ENCODE data around the gene MYB. TPM values are rescaled to one million over a fixed set of nuclear protein-coding genes. Genes with fewer than 3 reads are reported as not detected.

The MYB gene
- total and polyA plus RNA-seq, 2 experiments from 2014 or later = 4.2 to 7.9 TPM

- Mint-ChIP-seq H3K9me3 (no peaks in the 10 kb centered on the region; the same call in 2 of the 3 replicates), H3K4me1 (peaks cover 4% of the 10 kb centered on the region; the same call in 2 of the 3 replicates), H3K4me3 (no peak overlapping the region), H3K36me3 (ENCODE audit: low read depth) (no peaks in the 10 kb centered on the region; the same call in 2 of the 3 replicates), H3K27ac (no peak overlapping the region), H3K27me3 (ENCODE audit: insufficient read depth, low read depth, poor library complexity) (peaks cover 1% of the 10 kb centered on the region)
- Histone ChIP-seq H3K9me2 (ENCODE audit: insufficient read depth) (peaks cover 12% of the 10 kb centered on the region; the same call in 1 of the 2 replicates), H2AFZ (no peak overlapping the region), H3F3A (replicated peaks; ENCODE audit: low read depth) (no peaks in the 10 kb centered on the region), H3K4me1 (ENCODE audit: insufficient read depth) (no peaks in the 10 kb centered on the region; the same call in 1 of the 2 replicates), H3K27me3 (ENCODE audit: insufficient read depth) (no peaks in the 10 kb centered on the region), H3K4me2 (no peak overlapping the region), H4K20me1 (replicated peaks; ENCODE audit: insufficient read depth) (no peaks in the 10 kb centered on the region), H3K27ac (ENCODE audit: low read depth) (no peak overlapping the region), H3K79me2 (replicated peaks; ENCODE audit: insufficient read depth) (no peaks in the 10 kb centered on the region), H3K36me3 (ENCODE audit: insufficient read depth) (no peaks in the 10 kb centered on the region; the same call in 1 of the 2 replicates), H3K4me3 (no peak overlapping the region)
- TF ChIP-seq CTCF (conservative IDR thresholded peaks at IDR 0.05; ENCODE audit: low read depth in 2 of 2) (no peak), CREB1 (CRISPR knock-in tag; IDR thresholded peaks at IDR 0.05; ENCODE audit: low read depth) (no peak), JUNB (IDR thresholded peaks at IDR 0.05; ENCODE audit: unreplicated experiment) (no peak), NANOG (IDR thresholded peaks at IDR 0.05; ENCODE audit: borderline replicate concordance) (no peak), EZH2phosphoT487 (IDR thresholded peaks at IDR 0.05; ENCODE audit: unreplicated experiment) (no peak), STAT1 (IDR thresholded peaks at IDR 0.05; ENCODE audit: unreplicated experiment) (no peak), POLR2AphosphoS5 (IDR thresholded peaks at IDR 0.05; ENCODE audit: low read depth) (no peak)
- TF ChIP-seq, protein P1, sequence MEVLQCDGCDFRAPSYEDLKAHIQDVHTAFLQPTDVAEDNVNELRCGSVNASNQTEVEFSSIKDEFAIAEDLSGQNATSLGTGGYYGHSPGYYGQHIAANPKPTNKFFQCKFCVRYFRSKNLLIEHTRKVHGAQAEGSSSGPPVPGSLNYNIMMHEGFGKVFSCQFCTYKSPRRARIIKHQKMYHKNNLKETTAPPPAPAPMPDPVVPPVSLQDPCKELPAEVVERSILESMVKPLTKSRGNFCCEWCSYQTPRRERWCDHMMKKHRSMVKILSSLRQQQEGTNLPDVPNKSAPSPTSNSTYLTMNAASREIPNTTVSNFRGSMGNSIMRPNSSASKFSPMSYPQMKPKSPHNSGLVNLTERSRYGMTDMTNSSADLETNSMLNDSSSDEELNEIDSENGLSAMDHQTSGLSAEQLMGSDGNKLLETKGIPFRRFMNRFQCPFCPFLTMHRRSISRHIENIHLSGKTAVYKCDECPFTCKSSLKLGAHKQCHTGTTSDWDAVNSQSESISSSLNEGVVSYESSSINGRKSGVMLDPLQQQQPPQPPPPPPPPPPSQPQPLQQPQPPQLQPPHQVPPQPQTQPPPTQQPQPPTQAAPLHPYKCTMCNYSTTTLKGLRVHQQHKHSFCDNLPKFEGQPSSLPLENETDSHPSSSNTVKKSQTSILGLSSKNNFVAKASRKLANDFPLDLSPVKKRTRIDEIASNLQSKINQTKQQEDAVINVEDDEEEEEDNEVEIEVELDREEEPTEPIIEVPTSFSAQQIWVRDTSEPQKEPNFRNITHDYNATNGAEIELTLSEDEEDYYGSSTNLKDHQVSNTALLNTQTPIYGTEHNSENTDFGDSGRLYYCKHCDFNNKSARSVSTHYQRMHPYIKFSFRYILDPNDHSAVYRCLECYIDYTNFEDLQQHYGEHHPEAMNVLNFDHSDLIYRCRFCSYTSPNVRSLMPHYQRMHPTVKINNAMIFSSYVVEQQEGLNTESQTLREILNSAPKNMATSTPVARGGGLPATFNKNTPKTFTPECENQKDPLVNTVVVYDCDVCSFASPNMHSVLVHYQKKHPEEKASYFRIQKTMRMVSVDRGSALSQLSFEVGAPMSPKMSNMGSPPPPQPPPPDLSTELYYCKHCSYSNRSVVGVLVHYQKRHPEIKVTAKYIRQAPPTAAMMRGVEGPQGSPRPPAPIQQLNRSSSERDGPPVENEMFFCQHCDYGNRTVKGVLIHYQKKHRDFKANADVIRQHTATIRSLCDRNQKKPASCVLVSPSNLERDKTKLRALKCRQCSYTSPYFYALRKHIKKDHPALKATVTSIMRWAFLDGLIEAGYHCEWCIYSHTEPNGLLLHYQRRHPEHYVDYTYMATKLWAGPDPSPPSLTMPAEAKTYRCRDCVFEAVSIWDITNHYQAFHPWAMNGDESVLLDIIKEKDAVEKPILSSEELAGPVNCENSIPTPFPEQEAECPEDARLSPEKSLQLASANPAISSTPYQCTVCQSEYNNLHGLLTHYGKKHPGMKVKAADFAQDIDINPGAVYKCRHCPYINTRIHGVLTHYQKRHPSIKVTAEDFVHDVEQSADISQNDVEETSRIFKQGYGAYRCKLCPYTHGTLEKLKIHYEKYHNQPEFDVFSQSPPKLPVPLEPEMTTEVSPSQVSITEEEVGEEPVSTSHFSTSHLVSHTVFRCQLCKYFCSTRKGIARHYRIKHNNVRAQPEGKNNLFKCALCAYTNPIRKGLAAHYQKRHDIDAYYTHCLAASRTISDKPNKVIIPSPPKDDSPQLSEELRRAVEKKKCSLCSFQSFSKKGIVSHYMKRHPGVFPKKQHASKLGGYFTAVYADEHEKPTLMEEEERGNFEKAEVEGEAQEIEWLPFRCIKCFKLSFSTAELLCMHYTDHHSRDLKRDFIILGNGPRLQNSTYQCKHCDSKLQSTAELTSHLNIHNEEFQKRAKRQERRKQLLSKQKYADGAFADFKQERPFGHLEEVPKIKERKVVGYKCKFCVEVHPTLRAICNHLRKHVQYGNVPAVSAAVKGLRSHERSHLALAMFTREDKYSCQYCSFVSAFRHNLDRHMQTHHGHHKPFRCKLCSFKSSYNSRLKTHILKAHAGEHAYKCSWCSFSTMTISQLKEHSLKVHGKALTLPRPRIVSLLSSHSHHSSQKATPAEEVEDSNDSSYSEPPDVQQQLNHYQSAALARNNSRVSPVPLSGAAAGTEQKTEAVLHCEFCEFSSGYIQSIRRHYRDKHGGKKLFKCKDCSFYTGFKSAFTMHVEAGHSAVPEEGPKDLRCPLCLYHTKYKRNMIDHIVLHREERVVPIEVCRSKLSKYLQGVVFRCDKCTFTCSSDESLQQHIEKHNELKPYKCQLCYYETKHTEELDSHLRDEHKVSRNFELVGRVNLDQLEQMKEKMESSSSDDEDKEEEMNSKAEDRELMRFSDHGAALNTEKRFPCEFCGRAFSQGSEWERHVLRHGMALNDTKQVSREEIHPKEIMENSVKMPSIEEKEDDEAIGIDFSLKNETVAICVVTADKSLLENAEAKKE (CRISPR knock-in tag; IDR thresholded peaks at IDR 0.05) = no peak
- TF ChIP-seq, protein P2, sequence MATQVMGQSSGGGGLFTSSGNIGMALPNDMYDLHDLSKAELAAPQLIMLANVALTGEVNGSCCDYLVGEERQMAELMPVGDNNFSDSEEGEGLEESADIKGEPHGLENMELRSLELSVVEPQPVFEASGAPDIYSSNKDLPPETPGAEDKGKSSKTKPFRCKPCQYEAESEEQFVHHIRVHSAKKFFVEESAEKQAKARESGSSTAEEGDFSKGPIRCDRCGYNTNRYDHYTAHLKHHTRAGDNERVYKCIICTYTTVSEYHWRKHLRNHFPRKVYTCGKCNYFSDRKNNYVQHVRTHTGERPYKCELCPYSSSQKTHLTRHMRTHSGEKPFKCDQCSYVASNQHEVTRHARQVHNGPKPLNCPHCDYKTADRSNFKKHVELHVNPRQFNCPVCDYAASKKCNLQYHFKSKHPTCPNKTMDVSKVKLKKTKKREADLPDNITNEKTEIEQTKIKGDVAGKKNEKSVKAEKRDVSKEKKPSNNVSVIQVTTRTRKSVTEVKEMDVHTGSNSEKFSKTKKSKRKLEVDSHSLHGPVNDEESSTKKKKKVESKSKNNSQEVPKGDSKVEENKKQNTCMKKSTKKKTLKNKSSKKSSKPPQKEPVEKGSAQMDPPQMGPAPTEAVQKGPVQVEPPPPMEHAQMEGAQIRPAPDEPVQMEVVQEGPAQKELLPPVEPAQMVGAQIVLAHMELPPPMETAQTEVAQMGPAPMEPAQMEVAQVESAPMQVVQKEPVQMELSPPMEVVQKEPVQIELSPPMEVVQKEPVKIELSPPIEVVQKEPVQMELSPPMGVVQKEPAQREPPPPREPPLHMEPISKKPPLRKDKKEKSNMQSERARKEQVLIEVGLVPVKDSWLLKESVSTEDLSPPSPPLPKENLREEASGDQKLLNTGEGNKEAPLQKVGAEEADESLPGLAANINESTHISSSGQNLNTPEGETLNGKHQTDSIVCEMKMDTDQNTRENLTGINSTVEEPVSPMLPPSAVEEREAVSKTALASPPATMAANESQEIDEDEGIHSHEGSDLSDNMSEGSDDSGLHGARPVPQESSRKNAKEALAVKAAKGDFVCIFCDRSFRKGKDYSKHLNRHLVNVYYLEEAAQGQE (IDR thresholded peaks at IDR 0.05; ENCODE audit: unreplicated experiment) = no peak
- ATAC-seq = no peak
- no peak for DNase-seq (ENCODE audit: low spot score)
Observed at GRCh38 chr6:135260612-135261011, 79.5 kb downstream of the MYB start.

All from GM23338 (cell line).